ENCODE data around the gene SMG6. TPM values are rescaled to one million over a fixed set of nuclear protein-coding genes. Genes with fewer than 3 reads are reported as not detected.

SMG6 gene
- total and polyA plus RNA-seq, 2 of the 13 experiments (the other 11 are each of a cell fraction or from before 2014, with no cell fraction given): 4.6 to 14.6 TPM

GRCh38 chr17:2336215-2336851 lies 32.7 kb upstream of the SMG6 start, which contains the start of gene TSR1 (continued):
- TF ChIP-seq UBTF (CRISPR knock-in tag; IDR thresholded peaks at IDR 0.05) (peak; percentile 70; the same call in 1 of the 2 replicates), ZNF782 (CRISPR knock-in tag; IDR thresholded peaks at IDR 0.05; ENCODE audit: borderline replicate concordance) (0 out of 2 replicates have a peak, but pooled peaks have one; percentile 24), MXI1 (IDR thresholded peaks at IDR 0.05; ENCODE audit: borderline replicate concordance, low read depth, low read length) (peak; percentile 98; the same call in 2 of the 3 replicates), MAFK (conservative IDR thresholded peaks at IDR 0.05 in 1 of 2, IDR thresholded peaks at IDR 0.05 in 1 of 2; ENCODE audit: low read length in 2 of 2) (peak in 1 of 2 experiments; percentile 27; a peak in 1 of 4 replicates), FOXA3 (CRISPR knock-in tag; IDR thresholded peaks at IDR 0.05) (0 out of 2 replicates have a peak, but pooled peaks have one; percentile 23), ZNF784 (CRISPR knock-in tag; IDR thresholded peaks at IDR 0.05; ENCODE audit: borderline replicate concordance) (peak; percentile 61; the same call in 1 of the 2 replicates), YEATS4 (CRISPR knock-in tag; IDR thresholded peaks at IDR 0.05; ENCODE audit: borderline replicate concordance) (peak; percentile 98), THYN1 (CRISPR knock-in tag; IDR thresholded peaks at IDR 0.05; ENCODE audit: borderline replicate concordance, low read depth) (no peak), TBX2 (CRISPR knock-in tag; IDR thresholded peaks at IDR 0.05; ENCODE audit: borderline replicate concordance) (peak; percentile 51; the same call in 1 of the 2 replicates), ZNF562 (CRISPR knock-in tag; IDR thresholded peaks at IDR 0.05; ENCODE audit: borderline replicate concordance) (no peak), MNT (IDR thresholded peaks at IDR 0.05) (peak; percentile 72), ZNF747 (CRISPR knock-in tag; IDR thresholded peaks at IDR 0.05; ENCODE audit: borderline replicate concordance) (no peak), ZNF670 (CRISPR knock-in tag; IDR thresholded peaks at IDR 0.05; ENCODE audit: borderline replicate concordance) (peak; percentile 85; the same call in 1 of the 2 replicates), ZNF800 (CRISPR knock-in tag; IDR thresholded peaks at IDR 0.05) (peak; percentile 83), EEA1 (CRISPR knock-in tag; IDR thresholded peaks at IDR 0.05; ENCODE audit: borderline replicate concordance) (0 out of 2 replicates have a peak, but pooled peaks have one; percentile 78), HOXA7 (CRISPR knock-in tag; IDR thresholded peaks at IDR 0.05) (no peak)

All from HepG2 (cell line).